Measurements from ENCODE around the gene APOH.

APOH gene

DNA sequence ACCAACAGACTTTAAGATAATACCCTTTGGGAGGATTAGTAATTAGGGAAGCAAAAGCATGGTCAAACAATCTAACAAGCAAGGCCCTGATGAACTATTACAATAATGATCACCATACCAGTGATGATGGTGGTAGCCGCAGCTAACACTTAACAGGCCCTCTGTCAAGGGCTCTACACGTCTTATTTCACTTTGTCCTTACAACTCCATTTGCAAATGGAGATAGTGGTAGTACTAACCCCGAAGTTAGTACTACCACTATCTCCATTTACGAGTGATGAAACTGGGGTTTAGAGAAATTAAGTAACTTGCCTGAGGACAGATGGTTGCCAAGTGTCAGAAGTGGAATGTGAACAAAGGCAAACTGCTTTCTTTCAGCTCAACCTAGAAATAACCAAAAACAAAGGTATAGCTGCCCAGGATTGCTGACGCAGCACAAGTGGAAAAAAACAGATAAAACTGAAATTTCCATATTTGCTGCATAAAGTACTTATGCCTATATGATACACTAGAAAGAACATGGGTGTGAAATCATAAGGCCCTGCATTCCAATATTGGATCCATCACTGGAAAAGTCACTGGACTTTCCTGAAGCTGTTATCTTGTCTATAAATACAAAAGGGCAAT is 61.9 kb downstream of the APOH start:
- DNase-seq (ENCODE audit: low read depth, low spot score): no peak
- no peak overlapping the region for H3K4me3 ChIP-seq (ENCODE audit: low read length)

DNA sequence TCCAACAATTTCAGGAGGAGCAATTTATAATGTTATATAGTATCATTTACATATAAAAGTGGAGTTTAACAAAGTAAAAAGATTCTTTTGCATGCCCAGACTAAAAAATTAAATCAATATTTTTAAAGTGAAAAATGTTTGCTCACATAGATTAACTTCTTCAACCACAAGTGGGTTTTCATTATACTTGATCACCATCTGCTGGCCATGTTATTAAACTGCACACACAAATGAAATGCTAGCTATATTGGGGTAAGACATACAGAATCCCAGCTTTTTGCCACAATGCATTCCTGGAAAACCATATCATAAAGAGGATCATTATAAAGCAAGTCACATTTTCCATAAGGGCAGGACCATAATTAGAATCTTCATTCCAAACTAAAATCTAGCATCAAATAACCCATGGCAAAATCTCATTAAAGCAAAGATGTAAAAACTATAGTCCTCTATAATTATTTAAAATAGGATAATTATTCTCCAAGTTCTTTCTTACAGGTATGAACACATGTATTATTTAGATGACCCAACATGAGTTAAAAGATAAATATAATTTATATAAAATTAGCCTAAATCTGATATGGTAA is 63.6 kb downstream of the APOH start:
- peak; percentile 63 for DNase-seq (ENCODE audit: low read depth, low spot score)

More for the DNA sequence above, 63.6 kb downstream of the APOH start:
- no peak overlapping the region for H3K4me3 ChIP-seq (ENCODE audit: low read length)
